Breast epithelium (tissue), 4 donors: ENCODE measurements around the gene PLP2. TPM values are rescaled to one million over a fixed set of nuclear protein-coding genes. Genes with fewer than 3 reads are reported as not detected.

Experiments used
- DNase-seq, 2 donors: peaks; one replicate each; pipeline ENCODE4 v3.0.0-alpha.2; 2019; ENCODE audit warnings: low spot score in 2 of 2
- H3K27ac ChIP-seq, 2 donors: fragments of 200-600 bp; sonication (generic) in 1 of 2; one replicate each; pipeline ENCODE4 v1.5.1; 2016 to 2019; ENCODE audit warnings: mild to moderate bottlenecking in 1 of 2
- H3K27me3 ChIP-seq, 2 donors: fragments of 200-600 bp; sonication (generic) in 1 of 2; one replicate each; pipeline versions ENCODE4 v1.5.1 to v1.6.0; 2017 to 2019; ENCODE audit warnings: control low read depth in 1 of 2, mild to moderate bottlenecking in 1 of 2
- H3K36me3 ChIP-seq: fragments of 200-600 bp; one replicate; pipeline ENCODE4 v1.5.1; 2019
- H3K4me1 ChIP-seq, 2 donors: fragments of 200-600 bp; sonication (generic); one replicate each; pipeline ENCODE4 v1.5.1; 2016 to 2019; ENCODE audit warnings: control low read depth in 1 of 2
- H3K4me3 ChIP-seq, 3 donors: fragments of 200-600 bp; sonication (generic); 1 replicate in 2 of 3; 2 replicates in 1 of 3; pipeline ENCODE4 v1.5.1; 2016 to 2019; ENCODE audit warnings: mild to moderate bottlenecking in 3 of 3, moderate library complexity in 2 of 3
- H3K9me3 ChIP-seq, 2 donors: fragments of 200-600 bp; sonication (generic) in 1 of 2; one replicate each; pipeline ENCODE4 v1.5.1; 2016 to 2019; ENCODE audit warnings: control low read depth in 1 of 2
- POLR2A ChIP-seq: fragments of 450-650 bp; IDR thresholded peaks from one replicate; pipeline ENCODE4 v1.6.1; 2016; ENCODE audit warnings: antibody characterized with exemption, mild to moderate bottlenecking, moderate library complexity
- POLR2AphosphoS5 ChIP-seq, 3 donors: sonication (generic); formaldehyde crosslinking; IDR thresholded peaks; one replicate each; pipeline ENCODE4 v1.6.1; 2017; ENCODE audit warnings: antibody characterized with exemption in 3 of 3
- intact Hi-C: fragments of 100-400 bp; cut with DNase I; formaldehyde crosslinking; loops from one replicate; pipeline ENCODE4 v1.15.1; 2023; ENCODE audit warnings: low total_unique reads
- total RNA-seq, 3 donors: library from RNA; depleted of rRNA; stranded (reverse); fragments of >200 nt; gene quantifications; one replicate each; pipeline ENCODE4 v1.1.0, GENCODE V29; 2016
- TF ChIP-seq, protein P1 (sequence below), 3 donors: fragments of 450-650 bp; IDR thresholded peaks; one replicate each; pipeline ENCODE4 v1.5.1; 2016 to 2017; ENCODE audit warnings: antibody characterized with exemption in 3 of 3, mild to moderate bottlenecking in 3 of 3, moderate library complexity in 3 of 3

Gene PLP2
- total RNA-seq, 3 donors from 2014 or later = 23.4 to 27.9 (median 27.8) TPM

DNA sequence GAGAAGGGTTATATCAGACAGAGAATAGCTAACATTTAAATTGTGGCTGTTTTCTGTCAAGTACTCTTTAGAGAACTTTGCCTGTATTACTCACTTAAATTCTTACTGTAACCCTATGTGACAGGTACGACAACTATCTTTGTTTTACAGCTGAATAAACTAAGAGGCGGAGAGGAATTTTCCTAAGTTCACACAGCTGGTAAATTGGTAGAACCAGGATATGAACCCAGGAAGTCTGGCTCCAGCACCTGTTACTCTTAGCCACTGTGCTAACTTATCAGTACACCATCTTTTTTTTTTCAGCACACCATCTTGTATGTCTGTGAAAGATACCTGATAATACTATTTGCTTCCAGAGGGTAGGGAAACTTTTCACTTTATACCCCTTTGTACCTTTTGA lies 30.3 kb downstream of the PLP2 start:
- H3K4me3 ChIP-seq = no peak overlapping the region
- DNase-seq = no peak
- no peaks in the 10 kb centered on the region for H3K9me3 ChIP-seq
- no peak for TF ChIP-seq POLR2A
- TF ChIP-seq, protein P1, sequence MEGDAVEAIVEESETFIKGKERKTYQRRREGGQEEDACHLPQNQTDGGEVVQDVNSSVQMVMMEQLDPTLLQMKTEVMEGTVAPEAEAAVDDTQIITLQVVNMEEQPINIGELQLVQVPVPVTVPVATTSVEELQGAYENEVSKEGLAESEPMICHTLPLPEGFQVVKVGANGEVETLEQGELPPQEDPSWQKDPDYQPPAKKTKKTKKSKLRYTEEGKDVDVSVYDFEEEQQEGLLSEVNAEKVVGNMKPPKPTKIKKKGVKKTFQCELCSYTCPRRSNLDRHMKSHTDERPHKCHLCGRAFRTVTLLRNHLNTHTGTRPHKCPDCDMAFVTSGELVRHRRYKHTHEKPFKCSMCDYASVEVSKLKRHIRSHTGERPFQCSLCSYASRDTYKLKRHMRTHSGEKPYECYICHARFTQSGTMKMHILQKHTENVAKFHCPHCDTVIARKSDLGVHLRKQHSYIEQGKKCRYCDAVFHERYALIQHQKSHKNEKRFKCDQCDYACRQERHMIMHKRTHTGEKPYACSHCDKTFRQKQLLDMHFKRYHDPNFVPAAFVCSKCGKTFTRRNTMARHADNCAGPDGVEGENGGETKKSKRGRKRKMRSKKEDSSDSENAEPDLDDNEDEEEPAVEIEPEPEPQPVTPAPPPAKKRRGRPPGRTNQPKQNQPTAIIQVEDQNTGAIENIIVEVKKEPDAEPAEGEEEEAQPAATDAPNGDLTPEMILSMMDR (IDR thresholded peaks at IDR 0.05) = no peak
- no peak for TF ChIP-seq POLR2AphosphoS5 (IDR thresholded peaks at IDR 0.05)
- peaks cover 0 to 59% of the 10 kb centered on the region in 2 donors for H3K27me3 ChIP-seq
- no peak overlapping the region for H3K27ac ChIP-seq
- H3K36me3 ChIP-seq = no peaks in the 10 kb centered on the region
- no peaks in the 10 kb centered on the region for H3K4me1 ChIP-seq
- intact Hi-C loops = no loop called here

DNA sequence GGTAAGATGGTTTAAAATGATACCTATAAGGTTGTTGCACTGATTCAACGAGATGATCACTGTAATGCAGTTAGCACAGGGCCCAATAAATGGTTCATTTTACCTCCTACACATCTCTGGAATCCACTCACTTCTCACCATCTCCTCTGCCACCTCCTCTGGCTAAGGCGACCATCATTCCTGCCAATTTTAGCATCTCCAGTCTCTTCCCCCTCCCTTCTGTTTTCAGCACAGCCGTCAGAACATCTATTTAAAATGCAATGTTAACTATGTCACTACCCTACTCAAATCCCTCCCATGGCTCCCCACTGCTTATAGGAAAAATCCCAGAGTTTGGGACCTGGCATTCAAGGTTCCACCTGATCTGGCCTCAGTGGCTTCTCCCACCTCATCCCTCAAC lies 31.8 kb downstream of the PLP2 start:
- DNase-seq = no peak
- H3K9me3 ChIP-seq = no peaks in the 10 kb centered on the region
- TF ChIP-seq POLR2A (no peak), POLR2AphosphoS5 (IDR thresholded peaks at IDR 0.05) (no peak)
- TF ChIP-seq, protein P1 (IDR thresholded peaks at IDR 0.05) = no peak
- intact Hi-C loops = no loop called here
- H3K36me3 ChIP-seq = no peaks in the 10 kb centered on the region
- H3K4me3 ChIP-seq = no peak overlapping the region
- H3K27ac ChIP-seq = no peak overlapping the region
- H3K27me3 ChIP-seq = peaks cover 0 to 56% of the 10 kb centered on the region in 2 donors
- H3K4me1 ChIP-seq = no peaks in the 10 kb centered on the region

DNA sequence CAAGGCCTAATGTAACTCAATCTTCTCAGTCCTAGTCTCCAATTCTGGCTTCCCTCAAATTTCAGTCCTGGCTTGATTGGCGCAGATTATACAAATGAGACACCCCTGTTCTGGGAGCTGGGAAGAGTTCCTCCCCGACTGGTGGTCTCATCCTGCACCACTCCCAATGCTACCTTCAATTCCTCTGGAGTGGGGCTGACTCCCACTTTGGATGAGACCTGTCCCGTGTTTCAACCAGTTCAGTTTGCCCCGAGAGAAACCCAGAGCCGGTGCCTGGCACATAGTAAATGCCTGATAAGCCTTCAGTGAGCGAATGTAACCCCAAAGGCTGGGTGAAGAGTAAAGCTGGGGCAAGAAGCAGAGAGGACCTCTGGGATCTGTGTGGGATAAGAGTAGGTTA lies 32.3 kb downstream of the PLP2 start:
- intact Hi-C loops = no loop called here
- DNase-seq = no peak
- H3K9me3 ChIP-seq = no peaks in the 10 kb centered on the region
- no peaks in the 10 kb centered on the region for H3K36me3 ChIP-seq
- no peaks in the 10 kb centered on the region for H3K4me1 ChIP-seq
- TF ChIP-seq, protein P1 (IDR thresholded peaks at IDR 0.05) = no peak
- no peak for TF ChIP-seq POLR2AphosphoS5 (IDR thresholded peaks at IDR 0.05)
- no peak for TF ChIP-seq POLR2A
- H3K4me3 ChIP-seq = no peak overlapping the region
- H3K27ac ChIP-seq = no peak overlapping the region
- H3K27me3 ChIP-seq = peaks cover 0 to 56% of the 10 kb centered on the region in 2 donors

- Histone ChIP-seq H3K27me3 (peaks cover 0 to 61% of the 10 kb centered on the region in 2 donors), H3K4me3 (no peak overlapping the region), H3K36me3 (no peaks in the 10 kb centered on the region), H3K4me1 (no peaks in the 10 kb centered on the region), H3K27ac (no peak overlapping the region), H3K9me3 (no peaks in the 10 kb centered on the region)
- no peak for DNase-seq
- TF ChIP-seq, protein P1 (IDR thresholded peaks at IDR 0.05) = no peak
- TF ChIP-seq POLR2AphosphoS5 (IDR thresholded peaks at IDR 0.05) = no peak
- TF ChIP-seq POLR2A = no peak
- intact Hi-C loops = no loop called here
These were observed 33.0 kb downstream of the PLP2 start for GRCh38 chrX:49204709-49205108.

GRCh38 chrX:49205443-49205842 lies 33.7 kb downstream of the PLP2 start:
- H3K36me3 ChIP-seq = no peaks in the 10 kb centered on the region
- no peak overlapping the region for H3K27ac ChIP-seq
- DNase-seq = no peak
- TF ChIP-seq POLR2AphosphoS5 (IDR thresholded peaks at IDR 0.05) (no peak), POLR2A (no peak)
- TF ChIP-seq, protein P1 (IDR thresholded peaks at IDR 0.05) = no peak
- H3K4me3 ChIP-seq = no peak overlapping the region
- intact Hi-C loops = no loop called here
- H3K9me3 ChIP-seq = no peaks in the 10 kb centered on the region
- no peaks in the 10 kb centered on the region for H3K4me1 ChIP-seq
- H3K27me3 ChIP-seq = peaks cover 0 to 60% of the 10 kb centered on the region in 2 donors
